H1 (cell line): ENCODE results near the gene COL6A2.

ENCODE experiments used
- CTCF ChIP-seq, 3 experiments: IDR thresholded peaks; 1 replicate in 2 of 3; 2 replicates in 1 of 3; pipeline versions ENCODE4 v1.5.1 to v1.6.1; 2011; ENCODE audit warnings: low read length in 3 of 3, mild to moderate bottlenecking in 3 of 3, inconsistent platforms in 2 of 3, low read depth in 1 of 3, moderate library complexity in 1 of 3; ENCODE audit not compliant: insufficient read depth in 1 of 3; ENCODE audit errors: control extremely low read depth in 1 of 3
- EGR1 ChIP-seq: IDR thresholded peaks from 2 replicates; pipeline ENCODE4 v1.6.1; 2011; ENCODE audit warnings: low read depth, low read length, borderline replicate concordance
- EP300 ChIP-seq, 2 experiments: IDR thresholded peaks; 1 replicate in 1 of 2; 2 replicates in 1 of 2; pipeline ENCODE4 v1.6.1; 2011 to 2012; ENCODE audit warnings: low read depth in 2 of 2, low read length in 2 of 2, mild to moderate bottlenecking in 2 of 2, borderline replicate concordance in 1 of 2, inconsistent platforms in 1 of 2, moderate library complexity in 1 of 2
- EZH2 ChIP-seq: fragments of 200-600 bp; sonication (generic); IDR thresholded peaks from 2 replicates; pipeline ENCODE4 v1.7.1; 2012; ENCODE audit warnings: low read depth, mild to moderate bottlenecking, moderate library complexity, low read length, inconsistent platforms; ENCODE audit not compliant: severe bottlenecking
- GTF2F1 ChIP-seq: IDR thresholded peaks from 2 replicates; pipeline ENCODE4 v1.6.1; 2012; ENCODE audit warnings: low read depth, low read length, improper control_type of control experiment, borderline replicate concordance
- HDAC6 ChIP-seq: IDR thresholded peaks from one replicate; pipeline ENCODE4 v1.7.1; 2012; ENCODE audit warnings: low read depth, mild to moderate bottlenecking, inconsistent platforms, low read length, moderate library complexity
- POLR2A ChIP-seq, 2 experiments: IDR thresholded peaks; 1 replicate in 1 of 2; 2 replicates in 1 of 2; pipeline ENCODE4 v1.6.1; 2011; ENCODE audit warnings: low read depth in 2 of 2, low read length in 2 of 2, mild to moderate bottlenecking in 2 of 2; ENCODE audit errors: control extremely low read depth in 1 of 2
- RAD21 ChIP-seq, 2 experiments: IDR thresholded peaks in 1 of 2; conservative IDR thresholded peaks in 1 of 2; 2 replicates each; pipeline ENCODE4 v1.6.1; 2011; ENCODE audit warnings: low read depth in 2 of 2, low read length in 2 of 2, improper control_type of control experiment in 1 of 2, inconsistent platforms in 1 of 2, mild to moderate bottlenecking in 1 of 2, moderate library complexity in 1 of 2
- SP1 ChIP-seq: IDR thresholded peaks from 2 replicates; pipeline ENCODE4 v1.6.1; 2011; ENCODE audit warnings: low read depth, low read length
- SP2 ChIP-seq: IDR thresholded peaks from 2 replicates; pipeline ENCODE4 v1.6.1; 2012; ENCODE audit warnings: mild to moderate bottlenecking, low read length, inconsistent platforms

GRCh38 chr21:46141767-46142581 is 44.1 kb downstream of the COL6A2 start:
- TF ChIP-seq HDAC6, result no peak
- TF ChIP-seq CTCF (IDR thresholded peaks at IDR 0.05; ENCODE audit: control extremely low read depth in 1 of 3, insufficient read depth in 1 of 3, low read depth in 1 of 3, low read length in 3 of 3), result no peak
- no peak for TF ChIP-seq GTF2F1
- no peak for TF ChIP-seq SP1
- no peak for TF ChIP-seq EGR1
- no peak for TF ChIP-seq EP300 (IDR thresholded peaks at IDR 0.05; ENCODE audit: borderline replicate concordance in 1 of 2, low read depth in 2 of 2, low read length in 2 of 2)
- TF ChIP-seq RAD21 (IDR thresholded peaks at IDR 0.05 in 1 of 2, conservative IDR thresholded peaks at IDR 0.05 in 1 of 2; ENCODE audit: low read depth in 2 of 2, low read length in 2 of 2), result no peak
- TF ChIP-seq POLR2A (IDR thresholded peaks at IDR 0.05; ENCODE audit: control extremely low read depth in 1 of 2, low read depth in 2 of 2, low read length in 2 of 2), result no peak
- no peak for TF ChIP-seq EZH2
- TF ChIP-seq SP2, result no peak
